T-helper 22 cell (primary cell): ENCODE data around the gene TESK2.
"Not testable (repeated sequence)": the region's sequence is repeated elsewhere in the genome, so short reads cannot be mapped to it uniquely, and the experiment has no call there.

Experiments used
- DNase-seq: peaks from one replicate; pipeline ENCODE4 v3.0.0-alpha.2; 2020; ENCODE audit warnings: low read depth

The TESK2 gene

GRCh38 chr1:45510036-45510971, 19.3 kb upstream of the TESK2 start:
- DNase-seq = no peak

DNA sequence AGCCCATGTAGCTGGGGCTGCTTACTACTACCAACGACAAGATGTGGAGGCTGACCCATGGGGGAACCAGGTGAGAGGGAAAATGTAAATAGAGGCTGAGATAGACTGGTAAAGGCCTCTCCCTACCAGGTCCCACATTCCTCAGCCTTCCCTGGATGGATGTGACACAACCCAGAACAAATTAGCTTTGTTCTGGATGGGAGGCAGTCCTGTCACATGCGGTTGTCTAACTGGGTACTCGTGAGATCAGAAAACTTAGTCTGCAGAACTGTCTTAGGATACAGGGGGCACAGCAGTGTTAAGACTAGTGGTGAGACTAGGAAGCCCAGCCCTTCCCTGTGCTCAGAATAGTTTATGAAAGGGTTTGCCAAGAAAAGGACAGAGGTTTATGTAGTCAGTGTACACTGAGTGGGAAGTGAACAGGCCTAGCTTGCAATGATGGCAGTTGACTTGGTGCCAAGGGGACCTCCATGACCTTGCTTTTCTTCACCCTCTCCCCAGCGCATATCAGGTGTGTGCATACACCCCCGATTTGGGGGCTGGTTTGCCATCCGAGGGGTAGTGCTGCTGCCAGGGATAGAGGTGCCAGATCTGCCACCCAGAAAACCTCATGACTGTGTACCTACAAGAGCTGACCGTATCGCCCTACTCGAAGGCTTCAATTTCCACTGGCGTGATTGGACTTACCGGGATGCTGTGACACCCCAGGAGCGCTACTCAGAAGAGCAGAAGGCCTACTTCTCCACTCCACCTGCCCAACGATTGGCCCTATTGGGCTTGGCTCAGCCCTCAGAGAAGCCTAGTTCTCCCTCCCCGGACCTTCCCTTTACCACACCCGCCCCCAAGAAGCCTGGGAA, 17.6 kb upstream of the TESK2 start:
- no peak for DNase-seq

- no peak for DNase-seq
Observed at GRCh38 chr1:45507893-45508292, 16.9 kb upstream of the TESK2 start.

GRCh38 chr1:45507195-45507594, 16.2 kb upstream of the TESK2 start:
- DNase-seq = no peak

DNA sequence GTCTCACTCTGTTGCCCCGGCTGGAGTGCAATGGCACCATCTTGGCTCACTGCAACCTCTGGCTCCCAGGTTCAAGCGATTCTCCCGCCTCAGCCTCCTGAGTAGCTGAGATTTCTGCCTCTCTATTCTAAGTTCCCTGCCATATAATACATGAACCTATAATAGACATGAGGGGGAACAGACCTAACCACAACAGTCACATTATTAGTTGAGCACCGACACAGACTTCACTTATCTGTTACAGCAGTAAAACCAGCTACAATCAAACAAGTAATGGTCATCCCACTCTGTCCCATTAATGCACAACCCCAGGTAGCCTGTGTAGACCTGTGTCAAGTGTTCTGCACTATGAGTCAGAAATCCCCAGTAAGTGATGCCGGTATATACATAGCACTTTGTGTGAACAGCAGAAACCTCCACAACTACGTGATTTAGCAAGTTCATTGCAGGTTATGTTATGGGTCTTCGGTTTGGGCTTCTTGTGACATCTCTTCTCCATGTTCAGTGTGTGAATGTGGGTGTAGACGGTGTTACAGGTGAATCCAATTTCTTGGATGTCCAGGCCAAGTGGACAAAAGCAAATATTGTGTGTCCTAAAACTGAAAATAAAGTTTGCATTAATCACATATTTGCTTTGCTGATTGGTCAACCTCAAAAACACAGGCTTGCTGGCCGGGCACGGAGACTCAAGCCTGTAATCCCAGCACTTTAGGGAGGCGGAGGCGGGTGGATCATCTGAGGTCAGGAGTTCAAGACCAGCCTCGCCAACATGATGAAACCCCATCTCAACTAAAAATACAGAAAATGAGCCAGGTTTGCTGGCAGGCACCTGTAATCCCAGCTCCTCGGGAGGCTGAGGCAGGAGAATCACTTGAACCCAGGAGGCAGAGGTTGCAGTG, 12.7 kb upstream of the TESK2 start:
- DNase-seq = no peak

GRCh38 chr1:45501505-45501859, 10.5 kb upstream of the TESK2 start:
- no peak for DNase-seq

- no peak for DNase-seq
Observed at GRCh38 chr1:45499415-45499769, 8.4 kb upstream of the TESK2 start.

DNA sequence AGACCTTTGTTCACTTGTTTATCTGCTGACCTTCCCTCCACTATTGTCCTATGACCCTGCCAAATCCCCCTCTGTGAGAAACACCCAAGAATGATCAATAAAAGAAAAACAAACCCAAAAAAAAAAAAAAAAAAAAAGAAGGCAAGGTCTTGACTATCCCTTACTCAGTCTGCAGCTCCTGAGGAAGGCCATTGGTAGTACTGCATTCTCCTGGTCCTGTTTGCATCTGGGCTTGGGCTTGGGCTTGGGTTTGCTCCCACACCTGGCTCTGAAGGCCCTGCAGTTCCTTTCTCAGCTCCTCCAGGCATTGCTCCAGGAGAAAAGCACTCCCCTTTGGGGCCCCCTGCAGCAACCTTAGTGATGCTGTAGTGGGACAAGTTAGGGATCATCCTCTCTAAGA, 7.3 kb upstream of the TESK2 start:
- no peak for DNase-seq

DNA sequence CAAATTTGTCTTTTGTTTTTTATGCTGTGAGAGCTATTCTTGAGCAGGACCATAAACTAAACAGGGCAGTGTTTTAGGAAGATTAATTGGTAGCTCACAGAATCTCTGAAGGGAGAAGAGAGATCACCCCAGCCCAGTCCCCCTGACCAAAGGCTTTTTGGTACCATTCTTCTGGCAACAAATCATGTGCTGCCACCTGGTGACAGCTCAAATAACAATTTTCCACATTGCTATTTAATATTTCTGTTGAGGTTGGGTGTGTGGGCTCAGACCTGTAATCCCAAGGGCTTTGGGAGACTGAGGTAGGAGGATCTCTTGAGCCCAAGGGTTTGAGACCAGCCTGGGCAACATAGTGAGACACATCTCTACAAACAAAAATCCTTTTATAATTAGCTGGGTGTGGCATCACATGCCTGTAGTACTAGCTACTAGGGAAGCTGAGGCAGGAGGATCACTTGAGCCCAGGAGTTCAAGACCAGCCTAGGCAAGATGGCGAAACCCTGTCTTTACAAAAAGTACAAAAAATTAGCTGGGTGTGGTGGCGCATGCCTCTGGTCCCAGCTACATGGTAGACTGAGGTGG, 2.2 kb upstream of the TESK2 start:
- DNase-seq = no peak

DNA sequence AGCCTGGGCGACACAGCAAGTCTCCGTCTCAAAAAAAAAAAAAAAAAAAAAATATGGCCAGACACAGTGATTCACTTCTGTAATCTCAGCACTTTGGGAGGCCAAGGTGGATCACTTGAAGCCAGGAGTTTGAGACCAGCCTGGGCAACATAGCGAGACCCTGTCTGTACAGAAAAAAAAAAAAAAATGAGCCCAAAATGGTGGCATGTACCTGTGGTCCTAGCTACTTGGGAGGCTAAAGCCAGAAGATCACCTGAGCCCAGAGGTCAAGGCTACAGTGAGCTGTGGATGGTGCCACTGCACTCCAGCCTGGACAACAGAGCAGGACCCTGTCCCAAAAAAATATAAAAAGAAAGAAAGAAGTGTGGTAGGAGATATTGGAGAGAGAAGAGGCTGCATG, 1.7 kb upstream of the TESK2 start:
- DNase-seq = no peak

DNA sequence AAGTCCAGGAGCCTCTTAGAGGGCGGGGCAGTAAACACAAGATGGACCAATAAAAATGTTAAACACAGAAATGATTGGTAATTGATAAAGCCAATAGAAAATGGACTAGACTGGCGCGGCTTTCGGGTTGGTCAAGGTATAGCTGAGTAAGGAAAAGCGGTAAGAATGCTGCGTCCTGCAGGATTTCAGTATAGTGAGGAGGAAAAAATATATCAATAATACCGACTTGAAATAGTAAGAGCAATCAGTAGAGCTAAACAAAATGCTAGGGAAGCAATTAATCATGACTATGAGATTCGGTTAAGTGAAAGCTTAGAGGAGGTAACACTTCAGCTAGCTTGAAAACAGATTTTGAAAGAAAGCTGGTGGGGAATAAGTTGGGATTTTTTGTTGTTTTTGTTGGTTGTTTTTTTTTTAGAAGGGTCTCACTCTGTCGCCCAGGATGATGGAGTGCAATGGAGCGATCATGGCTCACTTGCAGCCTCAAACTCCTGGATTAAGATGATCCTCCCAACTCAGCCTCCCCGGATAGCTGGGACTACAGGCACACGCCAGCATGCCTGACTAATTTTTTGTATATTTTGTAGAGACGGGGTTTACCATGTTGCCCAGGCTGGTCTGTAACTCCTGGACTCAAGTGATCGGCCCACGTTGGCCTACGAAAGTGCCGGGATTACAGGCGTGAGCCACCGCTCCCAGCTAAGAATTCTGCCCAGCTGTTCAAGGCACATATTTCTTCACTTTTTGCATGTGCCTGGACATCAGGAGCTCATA, 711 bp upstream of the TESK2 start:
- no peak for DNase-seq

DNA sequence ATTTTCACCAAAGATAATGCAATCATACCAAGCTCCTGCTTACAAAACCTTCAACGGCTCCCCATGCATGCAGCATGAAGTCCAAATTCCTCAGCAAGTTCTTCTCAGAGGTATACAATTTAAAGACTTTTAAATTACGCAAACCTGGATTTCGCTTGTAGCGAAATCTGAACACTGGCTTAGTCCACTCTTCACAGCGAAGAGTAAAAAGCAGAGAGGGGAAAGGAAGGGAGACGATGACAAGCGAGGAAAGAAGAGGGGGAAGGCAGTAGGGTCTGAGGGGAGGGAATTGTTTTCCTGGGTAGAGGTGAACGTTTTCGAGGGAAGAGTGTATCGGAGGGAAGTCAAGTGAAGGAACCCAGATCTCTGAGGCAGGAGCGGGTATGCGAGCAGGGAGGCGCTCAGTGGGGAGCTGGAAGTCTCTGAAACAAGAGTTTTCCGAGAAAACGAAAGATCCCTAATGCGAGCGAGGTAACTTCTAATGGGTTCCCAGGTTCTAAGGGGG, 790 bp downstream of the TESK2 start:
- no peak for DNase-seq

- DNase-seq = not testable (repeated sequence)
Observed at GRCh38 chr1:45489379-45489778, 1.6 kb downstream of the TESK2 start.

- DNase-seq = no peak
Observed at GRCh38 chr1:45488666-45489377, 2.1 kb downstream of the TESK2 start.

DNA sequence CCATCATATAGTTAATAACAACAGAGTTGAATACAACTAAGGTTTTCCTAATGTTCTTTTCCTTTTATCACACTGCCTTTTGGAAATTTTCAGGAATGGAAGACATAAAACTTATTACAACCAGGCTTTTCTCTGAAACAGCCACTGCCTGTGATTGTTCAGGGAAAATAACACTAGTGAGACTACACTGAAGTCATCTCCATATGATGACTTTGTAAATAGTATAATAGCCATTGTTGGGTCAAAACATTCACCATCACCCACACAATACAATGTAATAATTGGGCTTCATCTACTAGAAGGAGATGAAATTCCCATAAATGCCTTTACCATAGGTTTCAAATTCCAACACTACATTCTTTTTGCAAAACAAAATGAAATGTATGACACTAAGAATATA, 5.0 kb downstream of the TESK2 start:
- DNase-seq = no peak

- DNase-seq = no peak
Observed at GRCh38 chr1:45479039-45479748, 11.8 kb downstream of the TESK2 start.

DNA sequence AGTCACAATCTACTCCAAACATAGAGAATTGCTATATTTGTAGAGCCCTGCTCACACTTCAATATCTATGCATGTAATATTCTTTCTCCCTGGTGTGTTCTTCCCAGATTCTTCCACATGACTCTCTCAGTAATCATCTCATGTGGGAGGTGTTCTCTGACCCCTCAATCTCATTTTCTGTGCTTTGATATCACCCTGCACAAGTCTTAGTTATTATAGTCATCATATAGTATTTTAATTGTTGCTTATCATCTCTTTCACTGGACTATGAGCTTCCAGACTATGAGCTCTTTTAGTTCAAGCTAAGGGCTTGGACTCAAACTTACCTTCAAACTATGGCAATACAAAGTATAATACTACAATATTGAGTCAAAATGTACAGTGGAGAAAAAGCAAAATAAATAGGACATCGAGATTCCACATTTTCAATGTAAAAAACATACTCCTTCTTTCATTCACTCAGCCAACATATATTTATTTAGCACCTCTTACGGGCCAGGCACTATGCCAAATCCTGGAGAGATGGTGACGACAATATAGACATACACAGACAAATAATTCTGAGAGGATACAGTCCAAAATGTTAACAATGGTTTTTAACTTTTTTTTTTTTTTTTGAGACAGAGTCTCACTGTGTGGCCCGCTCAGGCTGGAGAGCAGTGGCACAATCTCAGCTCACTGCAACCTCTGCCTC, 12.7 kb downstream of the TESK2 start:
- DNase-seq = no peak

DNA sequence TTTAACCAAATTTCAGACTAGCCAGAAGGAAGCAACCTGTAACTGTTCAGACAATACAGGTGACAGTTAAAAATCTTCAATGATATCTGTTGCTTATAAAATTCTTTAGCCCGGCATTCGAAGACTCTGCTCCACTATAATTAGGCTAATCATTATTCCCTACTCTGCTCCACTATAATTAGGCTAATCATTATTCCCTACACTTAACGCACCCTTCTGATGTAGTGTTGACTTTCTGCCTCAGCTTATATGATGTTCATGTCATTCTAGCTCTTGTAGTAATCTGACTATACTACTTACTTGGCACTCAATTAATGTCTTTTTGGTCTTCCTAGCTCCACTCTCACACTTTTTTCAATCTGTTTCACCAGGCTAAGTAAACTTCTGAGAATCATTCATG, 13.3 kb downstream of the TESK2 start:
- DNase-seq = no peak

GRCh38 chr1:45474194-45474593, 16.8 kb downstream of the TESK2 start:
- not testable (repeated sequence) for DNase-seq
